ENCODE results near the gene LOC128125822.

Gene LOC128125822

DNA sequence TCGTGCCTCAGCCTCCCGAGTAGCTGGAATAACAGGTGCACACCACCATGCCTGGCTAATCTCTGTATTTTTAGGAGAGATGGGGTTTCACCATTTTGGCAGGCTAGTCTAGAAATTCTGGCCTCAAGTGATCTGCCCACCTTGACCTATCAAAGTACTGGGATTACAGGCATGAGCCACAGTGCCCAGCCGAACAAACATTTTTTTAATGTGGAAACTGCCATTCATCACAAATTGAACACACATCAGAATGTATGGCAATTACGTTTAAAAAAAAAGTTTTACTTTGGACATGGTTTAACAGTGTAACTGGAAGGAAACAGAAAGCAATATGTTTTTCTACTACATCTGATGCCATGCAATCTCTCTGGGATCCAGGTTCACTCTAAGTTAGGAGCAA lies 38.3 kb upstream of the LOC128125822 start:
- H3K4me3 ChIP-seq (ENCODE audit: low read depth in 1 of 5, low read length in 5 of 5): no peak overlapping the region
- no peak overlapping the region for H3K9ac ChIP-seq (ENCODE audit: low read length in 5 of 5)
- H3K9me3 ChIP-seq (ENCODE audit: control insufficient read depth in 5 of 5, low read length in 5 of 5): no peaks in the 10 kb centered on the region
- no peak overlapping the region for H3K27ac ChIP-seq (ENCODE audit: low read depth, low read length)
- no peaks in the 10 kb centered on the region for H3K4me1 ChIP-seq (ENCODE audit: control insufficient read depth in 5 of 5, insufficient read depth in 5 of 5, low read length in 5 of 5)
- H3K27me3 ChIP-seq (ENCODE audit: control insufficient read depth in 5 of 5, insufficient read depth in 4 of 5, low read length in 5 of 5): no peaks in the 10 kb centered on the region
- H3K36me3 ChIP-seq (ENCODE audit: control insufficient read depth in 5 of 5, insufficient read depth in 5 of 5, low read length in 5 of 5): no peaks in the 10 kb centered on the region

DNA sequence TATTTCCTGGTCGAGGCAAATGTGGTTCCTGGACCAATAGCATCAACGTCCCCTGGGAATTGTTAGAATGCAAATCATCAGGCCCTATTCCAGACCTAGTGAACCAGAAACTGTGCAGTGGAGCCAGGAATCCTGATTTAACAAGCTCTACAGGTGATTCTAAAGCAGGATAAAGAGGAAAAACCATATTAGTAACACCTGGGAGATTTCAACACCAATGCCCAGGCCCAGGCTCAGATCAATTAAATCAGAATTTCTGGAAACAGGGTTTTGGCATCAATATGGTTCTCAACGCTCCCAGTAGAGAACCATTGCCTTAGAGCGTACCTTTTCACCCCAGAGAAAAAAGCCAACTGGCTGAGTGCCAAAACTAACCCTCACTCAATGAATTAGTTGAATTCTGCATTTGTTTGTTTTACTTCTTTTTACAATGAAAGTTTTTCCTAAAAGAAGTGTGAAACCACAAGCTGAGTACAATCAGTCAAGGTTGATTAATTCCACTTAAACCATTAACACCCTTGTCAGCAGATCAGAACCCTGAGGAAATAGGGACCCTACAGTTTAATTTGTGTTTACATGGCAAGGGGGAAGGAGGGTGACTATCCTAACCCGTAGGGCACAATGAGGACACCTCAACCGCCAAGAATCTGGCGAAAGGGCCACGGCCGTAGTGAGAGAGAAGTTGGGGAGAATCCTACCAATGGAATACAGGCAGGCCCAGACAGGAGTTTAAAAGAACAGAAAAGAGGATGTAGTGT lies 34.9 kb upstream of the LOC128125822 start:
- H3K9ac ChIP-seq (ENCODE audit: low read length in 5 of 5): no peak overlapping the region
- no peak overlapping the region for H3K4me3 ChIP-seq (ENCODE audit: low read depth in 1 of 5, low read length in 5 of 5)
- H3K36me3 ChIP-seq (ENCODE audit: control insufficient read depth in 5 of 5, insufficient read depth in 5 of 5, low read length in 5 of 5): no peaks in the 10 kb centered on the region
- H3K4me1 ChIP-seq (ENCODE audit: control insufficient read depth in 5 of 5, insufficient read depth in 5 of 5, low read length in 5 of 5): no peaks in the 10 kb centered on the region
- no peaks in the 10 kb centered on the region for H3K27me3 ChIP-seq (ENCODE audit: control insufficient read depth in 5 of 5, insufficient read depth in 4 of 5, low read length in 5 of 5)
- no peaks in the 10 kb centered on the region for H3K9me3 ChIP-seq (ENCODE audit: control insufficient read depth in 5 of 5, low read length in 5 of 5)
- H3K27ac ChIP-seq (ENCODE audit: low read depth, low read length): no peak overlapping the region

DNA sequence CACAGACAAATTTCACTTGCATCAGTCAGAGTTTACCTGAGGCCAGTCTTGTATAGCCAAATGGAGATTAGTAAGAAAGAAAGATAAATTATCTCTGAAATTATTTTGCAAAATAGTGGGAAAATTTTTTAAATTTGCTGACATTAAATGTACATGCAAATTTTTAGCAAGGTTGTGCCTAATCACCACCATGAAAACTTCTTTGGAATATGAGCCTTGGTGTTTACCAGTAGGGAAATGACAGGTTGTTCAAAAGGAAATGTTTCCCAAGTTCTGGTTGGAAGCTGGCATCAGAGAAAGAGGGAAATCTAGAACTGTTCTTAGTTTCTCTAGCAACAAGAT lies 34.4 kb upstream of the LOC128125822 start:
- H3K9ac ChIP-seq (ENCODE audit: low read length in 5 of 5): no peak overlapping the region
- H3K9me3 ChIP-seq (ENCODE audit: control insufficient read depth in 5 of 5, low read length in 5 of 5): no peaks in the 10 kb centered on the region
- no peaks in the 10 kb centered on the region for H3K27me3 ChIP-seq (ENCODE audit: control insufficient read depth in 5 of 5, insufficient read depth in 4 of 5, low read length in 5 of 5)
- no peak overlapping the region for H3K4me3 ChIP-seq (ENCODE audit: low read depth in 1 of 5, low read length in 5 of 5)
- H3K36me3 ChIP-seq (ENCODE audit: control insufficient read depth in 5 of 5, insufficient read depth in 5 of 5, low read length in 5 of 5): no peaks in the 10 kb centered on the region
- no peaks in the 10 kb centered on the region for H3K4me1 ChIP-seq (ENCODE audit: control insufficient read depth in 5 of 5, insufficient read depth in 5 of 5, low read length in 5 of 5)
- no peak overlapping the region for H3K27ac ChIP-seq (ENCODE audit: low read depth, low read length)

DNA sequence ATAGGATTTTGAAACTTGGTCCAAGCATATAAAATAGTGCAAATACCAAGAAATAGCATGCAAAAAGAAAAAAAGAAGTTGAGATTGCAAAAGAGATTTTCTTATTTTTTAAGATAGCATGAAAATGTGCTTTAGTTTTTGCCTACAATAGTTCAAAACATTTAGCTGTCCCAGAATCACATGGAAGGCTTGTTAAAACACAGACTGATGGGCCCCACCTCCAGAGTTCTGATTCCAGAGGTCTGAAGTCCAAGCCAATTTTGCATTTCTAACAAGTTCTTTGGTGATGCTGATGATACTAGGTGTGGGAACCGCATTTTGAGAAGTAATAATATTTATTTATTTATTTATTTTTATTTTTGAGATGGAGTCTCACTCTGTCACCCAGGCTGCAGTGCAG lies 33.7 kb upstream of the LOC128125822 start:
- Histone ChIP-seq H3K27me3 (ENCODE audit: control insufficient read depth in 5 of 5, insufficient read depth in 4 of 5, low read length in 5 of 5) (no peaks in the 10 kb centered on the region), H3K9me3 (ENCODE audit: control insufficient read depth in 5 of 5, low read length in 5 of 5) (no peaks in the 10 kb centered on the region), H3K9ac (ENCODE audit: low read length in 5 of 5) (no peak overlapping the region), H3K36me3 (ENCODE audit: control insufficient read depth in 5 of 5, insufficient read depth in 5 of 5, low read length in 5 of 5) (no peaks in the 10 kb centered on the region), H3K27ac (ENCODE audit: low read depth, low read length) (no peak overlapping the region), H3K4me1 (ENCODE audit: control insufficient read depth in 5 of 5, insufficient read depth in 5 of 5, low read length in 5 of 5) (no peaks in the 10 kb centered on the region), H3K4me3 (ENCODE audit: low read depth in 1 of 5, low read length in 5 of 5) (no peak overlapping the region)

DNA sequence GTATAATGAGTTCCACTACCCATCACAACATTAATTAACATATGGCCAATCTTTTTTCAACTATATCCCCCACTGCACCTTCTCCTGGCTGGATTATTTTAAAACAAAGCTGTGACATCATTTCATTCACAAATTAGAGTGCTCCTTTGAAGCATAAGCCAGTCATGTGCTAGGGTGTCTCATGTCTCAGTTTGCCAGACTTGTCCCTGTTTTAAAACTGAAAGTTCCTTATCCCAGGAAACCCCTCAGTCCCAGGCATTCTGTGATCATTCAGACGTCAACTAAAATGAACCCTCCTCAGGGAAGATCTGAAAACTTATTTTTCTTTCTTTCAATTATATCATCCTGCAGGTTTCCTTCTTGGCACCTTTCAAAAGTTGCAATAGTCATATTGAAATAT lies 29.3 kb upstream of the LOC128125822 start:
- H3K9me3 ChIP-seq (ENCODE audit: control insufficient read depth in 5 of 5, low read length in 5 of 5): no peaks in the 10 kb centered on the region
- no peak overlapping the region for H3K4me3 ChIP-seq (ENCODE audit: low read depth in 1 of 5, low read length in 5 of 5)
- no peaks in the 10 kb centered on the region for H3K36me3 ChIP-seq (ENCODE audit: control insufficient read depth in 5 of 5, insufficient read depth in 5 of 5, low read length in 5 of 5)
- H3K27me3 ChIP-seq (ENCODE audit: control insufficient read depth in 5 of 5, insufficient read depth in 4 of 5, low read length in 5 of 5): no peaks in the 10 kb centered on the region
- no peak overlapping the region for H3K9ac ChIP-seq (ENCODE audit: low read length in 5 of 5)
- no peaks in the 10 kb centered on the region for H3K4me1 ChIP-seq (ENCODE audit: control insufficient read depth in 5 of 5, insufficient read depth in 5 of 5, low read length in 5 of 5)
- no peak overlapping the region for H3K27ac ChIP-seq (ENCODE audit: low read depth, low read length)

DNA sequence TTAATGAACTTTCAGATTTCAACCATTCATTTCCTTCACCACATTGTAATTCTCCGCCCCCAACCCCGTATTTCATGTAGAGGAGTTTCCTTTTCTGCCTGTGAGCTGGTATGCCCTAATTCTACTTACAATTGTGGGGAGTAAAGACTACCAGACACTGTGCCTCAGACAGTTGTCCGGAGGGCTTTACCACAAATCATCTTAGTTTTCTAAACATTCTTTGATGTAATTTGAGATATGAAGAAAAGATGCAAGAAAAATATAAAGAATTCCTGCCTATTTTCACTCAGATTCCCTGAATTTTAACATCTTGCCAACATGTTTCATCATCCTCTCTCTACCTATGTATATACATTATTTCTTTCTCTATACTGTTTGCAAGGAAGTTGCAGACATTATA lies 28.3 kb upstream of the LOC128125822 start:
- H3K9me3 ChIP-seq (ENCODE audit: control insufficient read depth in 5 of 5, low read length in 5 of 5): no peaks in the 10 kb centered on the region
- H3K27me3 ChIP-seq (ENCODE audit: control insufficient read depth in 5 of 5, insufficient read depth in 4 of 5, low read length in 5 of 5): no peaks in the 10 kb centered on the region
- no peaks in the 10 kb centered on the region for H3K4me1 ChIP-seq (ENCODE audit: control insufficient read depth in 5 of 5, insufficient read depth in 5 of 5, low read length in 5 of 5)
- H3K9ac ChIP-seq (ENCODE audit: low read length in 5 of 5): no peak overlapping the region
- H3K4me3 ChIP-seq (ENCODE audit: low read depth in 1 of 5, low read length in 5 of 5): no peak overlapping the region
- no peak overlapping the region for H3K27ac ChIP-seq (ENCODE audit: low read depth, low read length)
- H3K36me3 ChIP-seq (ENCODE audit: control insufficient read depth in 5 of 5, insufficient read depth in 5 of 5, low read length in 5 of 5): no peaks in the 10 kb centered on the region

DNA sequence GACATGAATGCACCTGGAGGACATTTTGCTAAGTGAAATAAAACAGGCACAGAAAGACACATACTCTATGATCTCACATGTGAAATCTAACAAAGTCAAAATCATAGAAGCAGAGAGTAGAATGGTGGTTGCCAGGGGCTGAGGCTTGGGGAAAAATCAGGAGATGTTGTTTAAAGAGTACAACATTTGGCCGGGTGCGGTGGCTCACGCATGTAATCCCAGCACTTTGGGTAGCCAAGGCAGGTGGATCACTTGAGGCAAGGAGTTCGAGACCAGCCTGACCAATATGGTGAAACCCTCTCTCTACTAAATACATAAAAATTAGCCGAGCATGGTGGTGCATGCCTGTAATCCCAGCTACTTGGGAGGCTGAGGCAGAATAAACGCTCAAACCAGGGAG lies 26.0 kb upstream of the LOC128125822 start:
- Histone ChIP-seq H3K36me3 (ENCODE audit: control insufficient read depth in 5 of 5, insufficient read depth in 5 of 5, low read length in 5 of 5) (no peaks in the 10 kb centered on the region), H3K4me3 (ENCODE audit: low read depth in 1 of 5, low read length in 5 of 5) (no peak overlapping the region), H3K9me3 (ENCODE audit: control insufficient read depth in 5 of 5, low read length in 5 of 5) (no peaks in the 10 kb centered on the region), H3K27me3 (ENCODE audit: control insufficient read depth in 5 of 5, insufficient read depth in 4 of 5, low read length in 5 of 5) (no peaks in the 10 kb centered on the region), H3K27ac (ENCODE audit: low read depth, low read length) (no peak overlapping the region), H3K4me1 (ENCODE audit: control insufficient read depth in 5 of 5, insufficient read depth in 5 of 5, low read length in 5 of 5) (no peaks in the 10 kb centered on the region), H3K9ac (ENCODE audit: low read length in 5 of 5) (no peak overlapping the region)

DNA sequence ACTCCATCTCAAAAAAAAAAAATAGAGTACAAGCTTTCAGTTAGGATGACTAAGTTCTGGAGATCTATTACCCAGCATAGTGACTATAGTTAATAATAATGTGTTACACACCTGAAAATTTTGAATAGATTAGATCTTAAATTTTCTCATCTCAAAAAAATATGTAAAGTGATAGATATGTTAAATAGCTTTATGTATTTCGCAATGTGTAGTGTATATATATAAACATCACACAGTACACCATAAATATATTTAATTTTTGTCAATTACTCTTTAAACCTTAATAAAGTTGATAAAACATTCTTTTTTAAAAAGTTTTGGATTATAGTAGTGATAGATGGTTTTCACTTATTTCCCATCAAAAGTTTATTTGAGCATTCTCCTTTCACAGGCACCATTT lies 25.6 kb upstream of the LOC128125822 start:
- no peaks in the 10 kb centered on the region for H3K36me3 ChIP-seq (ENCODE audit: control insufficient read depth in 5 of 5, insufficient read depth in 5 of 5, low read length in 5 of 5)
- no peaks in the 10 kb centered on the region for H3K4me1 ChIP-seq (ENCODE audit: control insufficient read depth in 5 of 5, insufficient read depth in 5 of 5, low read length in 5 of 5)
- no peak overlapping the region for H3K4me3 ChIP-seq (ENCODE audit: low read depth in 1 of 5, low read length in 5 of 5)
- H3K27ac ChIP-seq (ENCODE audit: low read depth, low read length): no peak overlapping the region
- H3K9ac ChIP-seq (ENCODE audit: low read length in 5 of 5): no peak overlapping the region
- H3K9me3 ChIP-seq (ENCODE audit: control insufficient read depth in 5 of 5, low read length in 5 of 5): no peaks in the 10 kb centered on the region
- no peaks in the 10 kb centered on the region for H3K27me3 ChIP-seq (ENCODE audit: control insufficient read depth in 5 of 5, insufficient read depth in 4 of 5, low read length in 5 of 5)

DNA sequence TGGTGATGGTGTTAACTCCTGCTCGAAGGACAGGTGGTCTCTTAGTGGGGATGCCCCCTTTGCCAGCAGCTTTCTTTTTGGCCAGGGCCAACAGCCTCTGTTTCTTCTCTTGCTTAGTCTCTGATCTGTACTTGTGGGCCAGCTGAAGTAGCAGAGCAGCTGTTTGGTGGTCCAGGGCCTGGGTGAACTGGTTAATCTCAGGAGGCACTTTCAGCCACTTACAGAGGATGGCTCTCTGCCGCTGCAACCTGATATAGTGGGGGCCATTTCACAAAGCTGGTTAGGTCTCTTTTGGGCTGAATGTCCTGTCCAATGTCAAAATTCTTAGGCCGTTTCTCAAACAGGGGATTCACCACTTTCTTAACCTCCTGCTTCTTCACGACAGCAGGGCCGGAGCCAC lies 23.2 kb upstream of the LOC128125822 start:
- no peaks in the 10 kb centered on the region for H3K9me3 ChIP-seq (ENCODE audit: control insufficient read depth in 5 of 5, low read length in 5 of 5)
- H3K4me3 ChIP-seq (ENCODE audit: low read depth in 1 of 5, low read length in 5 of 5): no peak overlapping the region
- no peak overlapping the region for H3K9ac ChIP-seq (ENCODE audit: low read length in 5 of 5)
- no peaks in the 10 kb centered on the region for H3K36me3 ChIP-seq (ENCODE audit: control insufficient read depth in 5 of 5, insufficient read depth in 5 of 5, low read length in 5 of 5)
- no peaks in the 10 kb centered on the region for H3K4me1 ChIP-seq (ENCODE audit: control insufficient read depth in 5 of 5, insufficient read depth in 5 of 5, low read length in 5 of 5)
- no peak overlapping the region for H3K27ac ChIP-seq (ENCODE audit: low read depth, low read length)
- H3K27me3 ChIP-seq (ENCODE audit: control insufficient read depth in 5 of 5, insufficient read depth in 4 of 5, low read length in 5 of 5): no peaks in the 10 kb centered on the region

DNA sequence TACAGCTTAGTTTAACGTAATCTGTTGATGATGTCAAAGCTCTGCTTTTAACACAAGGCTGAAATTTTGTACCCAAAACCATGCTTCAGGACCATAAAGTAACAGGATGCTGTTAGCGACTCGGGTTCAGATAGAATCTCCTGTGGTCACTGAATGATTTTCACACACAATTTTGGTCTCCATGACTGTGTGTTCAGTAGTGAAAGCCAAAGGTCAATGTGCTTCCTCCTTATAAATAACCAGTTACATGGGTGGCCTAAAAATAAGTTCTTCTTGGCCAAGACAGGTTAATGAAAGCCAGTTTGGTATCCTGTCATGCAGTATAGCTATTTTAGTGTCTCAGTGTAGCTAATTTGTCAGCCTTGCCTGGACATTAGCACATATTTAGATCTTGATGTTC lies 19.1 kb upstream of the LOC128125822 start:
- H3K4me1 ChIP-seq (ENCODE audit: control insufficient read depth in 5 of 5, insufficient read depth in 5 of 5, low read length in 5 of 5): no peaks in the 10 kb centered on the region
- no peaks in the 10 kb centered on the region for H3K27me3 ChIP-seq (ENCODE audit: control insufficient read depth in 5 of 5, insufficient read depth in 4 of 5, low read length in 5 of 5)
- H3K9me3 ChIP-seq (ENCODE audit: control insufficient read depth in 5 of 5, low read length in 5 of 5): no peaks in the 10 kb centered on the region
- no peaks in the 10 kb centered on the region for H3K36me3 ChIP-seq (ENCODE audit: control insufficient read depth in 5 of 5, insufficient read depth in 5 of 5, low read length in 5 of 5)
- H3K4me3 ChIP-seq (ENCODE audit: low read depth in 1 of 5, low read length in 5 of 5): no peak overlapping the region
- H3K27ac ChIP-seq (ENCODE audit: low read depth, low read length): no peak overlapping the region
- no peak overlapping the region for H3K9ac ChIP-seq (ENCODE audit: low read length in 5 of 5)

DNA sequence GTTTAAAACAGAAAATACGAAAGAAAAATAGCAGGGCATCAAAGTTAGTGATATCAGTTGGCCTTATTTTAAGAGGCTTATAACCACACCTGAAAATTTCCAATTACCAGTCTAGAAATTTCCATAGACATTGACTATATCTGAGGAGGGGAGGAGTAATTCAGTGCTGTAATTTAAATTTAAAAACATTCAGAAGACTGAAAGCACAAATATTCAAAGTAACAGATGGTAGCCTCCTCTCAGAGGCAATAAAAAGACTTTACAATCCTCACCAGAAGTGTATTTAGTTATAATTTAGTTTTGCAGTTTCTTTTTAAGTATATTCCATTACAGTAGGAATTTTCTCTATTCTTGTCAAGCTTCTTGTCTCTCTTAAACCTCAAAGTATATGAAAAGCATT lies 18.4 kb upstream of the LOC128125822 start:
- no peak overlapping the region for H3K27ac ChIP-seq (ENCODE audit: low read depth, low read length)
- H3K27me3 ChIP-seq (ENCODE audit: control insufficient read depth in 5 of 5, insufficient read depth in 4 of 5, low read length in 5 of 5): no peaks in the 10 kb centered on the region
- no peak overlapping the region for H3K4me3 ChIP-seq (ENCODE audit: low read depth in 1 of 5, low read length in 5 of 5)
- no peaks in the 10 kb centered on the region for H3K4me1 ChIP-seq (ENCODE audit: control insufficient read depth in 5 of 5, insufficient read depth in 5 of 5, low read length in 5 of 5)
- no peaks in the 10 kb centered on the region for H3K36me3 ChIP-seq (ENCODE audit: control insufficient read depth in 5 of 5, insufficient read depth in 5 of 5, low read length in 5 of 5)
- no peaks in the 10 kb centered on the region for H3K9me3 ChIP-seq (ENCODE audit: control insufficient read depth in 5 of 5, low read length in 5 of 5)
- no peak overlapping the region for H3K9ac ChIP-seq (ENCODE audit: low read length in 5 of 5)

Measured in subcutaneous abdominal adipose tissue (tissue), 5 donors.